Measurements from ENCODE around the gene PRPF19.

PRPF19 gene

GRCh38 chr11:60937144-60937527, 30.8 kb upstream of the PRPF19 start:
- DNase-seq: no peak

- DNase-seq: no peak
Measured at GRCh38 chr11:60936467-60937143, 30.2 kb upstream of the PRPF19 start.

- DNase-seq: no peak
Measured at GRCh38 chr11:60935676-60936442, 29.5 kb upstream of the PRPF19 start.

- no peak for DNase-seq
Measured at GRCh38 chr11:60934790-60935605, 28.6 kb upstream of the PRPF19 start.

GRCh38 chr11:60934124-60934789, 27.9 kb upstream of the PRPF19 start:
- DNase-seq: no peak

- no peak for DNase-seq
Measured at GRCh38 chr11:60933416-60934123, 27.2 kb upstream of the PRPF19 start.

- DNase-seq: no peak
Measured at GRCh38 chr11:60932605-60933356, 26.4 kb upstream of the PRPF19 start.

GRCh38 chr11:60931917-60932316, 25.5 kb upstream of the PRPF19 start:
- no peak for DNase-seq

- no peak for DNase-seq
Measured at GRCh38 chr11:60930394-60930793, 24.0 kb upstream of the PRPF19 start.

- DNase-seq: no peak
Measured at GRCh38 chr11:60929764-60930163, 23.4 kb upstream of the PRPF19 start.

GRCh38 chr11:60928563-60929001, 22.2 kb upstream of the PRPF19 start:
- DNase-seq: no peak

GRCh38 chr11:60927600-60927999, 21.2 kb upstream of the PRPF19 start:
- no peak for DNase-seq

GRCh38 chr11:60927061-60927592, 20.7 kb upstream of the PRPF19 start:
- DNase-seq: no peak

- DNase-seq: no peak
Measured at GRCh38 chr11:60926500-60926899, 20.1 kb upstream of the PRPF19 start.

GRCh38 chr11:60925868-60926267, 19.5 kb upstream of the PRPF19 start:
- no peak for DNase-seq

- no peak for DNase-seq
Measured at GRCh38 chr11:60924906-60925853, 18.8 kb upstream of the PRPF19 start.

GRCh38 chr11:60924110-60924905, 17.9 kb upstream of the PRPF19 start, which contains the start of gene TMEM132A:
Gene TMEM132A, plus strand, starts transcription at chr11:60924460. Its CDS starts 174 bp downstream, at chr11:60924634.
- DNase-seq: no peak

GRCh38 chr11:60923800-60924109, 17.4 kb upstream of the PRPF19 start:
- no peak for DNase-seq

- no peak for DNase-seq
Measured at GRCh38 chr11:60923326-60923725, 16.9 kb upstream of the PRPF19 start.
